ENCODE results near the gene PI4KB. TPM values are rescaled to one million over a fixed set of nuclear protein-coding genes. Genes with fewer than 3 reads are reported as not detected.

Gene PI4KB
- total and polyA plus RNA-seq, 2 of the 13 experiments (the other 11 are each of a cell fraction or from before 2014, with no cell fraction given), result 19.5 to 29.3 TPM

DNA sequence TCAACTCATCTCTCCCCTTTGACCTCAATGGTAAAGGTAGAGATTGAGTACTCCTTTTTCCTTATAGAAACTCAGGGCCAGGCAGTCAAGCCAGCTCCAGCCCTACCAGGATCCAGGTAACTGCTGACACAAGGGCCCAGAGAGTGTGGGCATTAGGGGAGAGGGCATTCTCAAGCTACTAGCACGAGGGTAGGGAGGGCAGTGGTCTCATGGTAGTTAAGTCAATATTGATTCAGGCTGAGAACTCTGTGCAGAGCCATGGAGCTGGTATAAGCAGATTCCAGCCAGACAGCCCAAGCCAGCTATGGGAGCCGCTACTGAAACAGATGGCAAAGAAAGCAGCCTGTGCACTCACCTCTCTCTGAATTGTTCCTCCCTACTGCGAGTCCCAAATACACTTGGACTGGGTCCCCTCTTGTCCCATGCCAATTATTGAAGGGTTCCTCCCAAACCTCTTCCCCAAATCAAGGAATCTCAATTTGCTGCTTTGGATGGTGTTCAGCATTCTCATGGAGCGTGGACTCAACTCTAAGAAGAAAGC lies 2.8 kb downstream of the PI4KB start:
- TF ChIP-seq ZNF335 (CRISPR knock-in tag; IDR thresholded peaks at IDR 0.05) (peak; percentile 89), FOXA3 (CRISPR knock-in tag; IDR thresholded peaks at IDR 0.05) (peak; percentile 58), ZNF746 (CRISPR knock-in tag; IDR thresholded peaks at IDR 0.05) (no peak), HOXA7 (CRISPR knock-in tag; IDR thresholded peaks at IDR 0.05) (no peak), ZFP37 (CRISPR knock-in tag; IDR thresholded peaks at IDR 0.05; ENCODE audit: borderline replicate concordance) (no peak), ATAD3A (CRISPR knock-in tag; IDR thresholded peaks at IDR 0.05) (no peak), FOXA1 (IDR thresholded peaks at IDR 0.05) (0 out of 2 replicates have a peak, but pooled peaks have one; percentile 45), FOXA1 (CRISPR knock-in tag; IDR thresholded peaks at IDR 0.05) (peak; percentile 57; the same call in 1 of the 2 replicates), ZNF879 (CRISPR knock-in tag; IDR thresholded peaks at IDR 0.05) (no peak)
- TF ChIP-seq, protein P1, sequence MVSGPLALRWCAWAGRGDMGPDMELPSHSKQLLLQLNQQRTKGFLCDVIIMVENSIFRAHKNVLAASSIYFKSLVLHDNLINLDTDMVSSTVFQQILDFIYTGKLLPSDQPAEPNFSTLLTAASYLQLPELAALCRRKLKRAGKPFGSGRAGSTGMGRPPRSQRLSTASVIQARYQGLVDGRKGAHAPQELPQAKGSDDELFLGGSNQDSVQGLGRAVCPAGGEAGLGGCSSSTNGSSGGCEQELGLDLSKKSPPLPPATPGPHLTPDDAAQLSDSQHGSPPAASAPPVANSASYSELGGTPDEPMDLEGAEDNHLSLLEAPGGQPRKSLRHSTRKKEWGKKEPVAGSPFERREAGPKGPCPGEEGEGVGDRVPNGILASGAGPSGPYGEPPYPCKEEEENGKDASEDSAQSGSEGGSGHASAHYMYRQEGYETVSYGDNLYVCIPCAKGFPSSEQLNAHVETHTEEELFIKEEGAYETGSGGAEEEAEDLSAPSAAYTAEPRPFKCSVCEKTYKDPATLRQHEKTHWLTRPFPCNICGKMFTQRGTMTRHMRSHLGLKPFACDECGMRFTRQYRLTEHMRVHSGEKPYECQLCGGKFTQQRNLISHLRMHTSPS (CRISPR knock-in tag; IDR thresholded peaks at IDR 0.05; ENCODE audit: low read depth), result peak; percentile 78; the same call in 1 of the 2 replicates
- TF ChIP-seq, protein P2, sequence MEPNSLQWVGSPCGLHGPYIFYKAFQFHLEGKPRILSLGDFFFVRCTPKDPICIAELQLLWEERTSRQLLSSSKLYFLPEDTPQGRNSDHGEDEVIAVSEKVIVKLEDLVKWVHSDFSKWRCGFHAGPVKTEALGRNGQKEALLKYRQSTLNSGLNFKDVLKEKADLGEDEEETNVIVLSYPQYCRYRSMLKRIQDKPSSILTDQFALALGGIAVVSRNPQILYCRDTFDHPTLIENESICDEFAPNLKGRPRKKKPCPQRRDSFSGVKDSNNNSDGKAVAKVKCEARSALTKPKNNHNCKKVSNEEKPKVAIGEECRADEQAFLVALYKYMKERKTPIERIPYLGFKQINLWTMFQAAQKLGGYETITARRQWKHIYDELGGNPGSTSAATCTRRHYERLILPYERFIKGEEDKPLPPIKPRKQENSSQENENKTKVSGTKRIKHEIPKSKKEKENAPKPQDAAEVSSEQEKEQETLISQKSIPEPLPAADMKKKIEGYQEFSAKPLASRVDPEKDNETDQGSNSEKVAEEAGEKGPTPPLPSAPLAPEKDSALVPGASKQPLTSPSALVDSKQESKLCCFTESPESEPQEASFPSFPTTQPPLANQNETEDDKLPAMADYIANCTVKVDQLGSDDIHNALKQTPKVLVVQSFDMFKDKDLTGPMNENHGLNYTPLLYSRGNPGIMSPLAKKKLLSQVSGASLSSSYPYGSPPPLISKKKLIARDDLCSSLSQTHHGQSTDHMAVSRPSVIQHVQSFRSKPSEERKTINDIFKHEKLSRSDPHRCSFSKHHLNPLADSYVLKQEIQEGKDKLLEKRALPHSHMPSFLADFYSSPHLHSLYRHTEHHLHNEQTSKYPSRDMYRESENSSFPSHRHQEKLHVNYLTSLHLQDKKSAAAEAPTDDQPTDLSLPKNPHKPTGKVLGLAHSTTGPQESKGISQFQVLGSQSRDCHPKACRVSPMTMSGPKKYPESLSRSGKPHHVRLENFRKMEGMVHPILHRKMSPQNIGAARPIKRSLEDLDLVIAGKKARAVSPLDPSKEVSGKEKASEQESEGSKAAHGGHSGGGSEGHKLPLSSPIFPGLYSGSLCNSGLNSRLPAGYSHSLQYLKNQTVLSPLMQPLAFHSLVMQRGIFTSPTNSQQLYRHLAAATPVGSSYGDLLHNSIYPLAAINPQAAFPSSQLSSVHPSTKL (CRISPR knock-in tag; IDR thresholded peaks at IDR 0.05), result 0 out of 2 replicates have a peak, but pooled peaks have one; percentile 12
- FAIRE-seq, result no peak
- 81% methylated on average over 4 of the region's 4 CpGs for WGBS (ENCODE audit: low lambda C conversion rate)
- peak; percentile 14 for DNase-seq (ENCODE audit: low spot score)
- CTCF ChIA-PET (ENCODE audit: low intra/inter-chr PET ratio, low total read pairs), result no interaction called here
- no peak overlapping the region for H3K27ac ChIP-seq (ENCODE audit: extremely low read length, insufficient read depth, low read length)
- in situ Hi-C loops (cut with HindIII; ENCODE audit: extremely low pct_ligation_motif_present, low pct_unique_long_range_greater_than_20kb), result no loop called here
- ATAC-seq, result no peak; the same call in 2 of the 3 replicates
- peaks cover 6% of the 10 kb centered on the region in 2 experiments for H3K36me3 ChIP-seq (replicated peaks in 1 of 2; ENCODE audit: control insufficient read depth in 1 of 2, insufficient read depth in 2 of 2, low read length in 2 of 2)
- H2AFZ ChIP-seq (ENCODE audit: low read length), result no peak overlapping the region
- POLR2A ChIA-PET, result interaction anchor here (0.7 to 1.2 kb wide), 2 partner anchors 13 to 43 kb away, joined by 3 read pairs; no protein-coding TSS in a partner anchor
- H3K9me3 ChIP-seq (ENCODE audit: low read length), result no peaks in the 10 kb centered on the region
- no peaks in the 10 kb centered on the region for H4K20me1 ChIP-seq (ENCODE audit: insufficient read depth, low read length)
- no peaks in the 10 kb centered on the region; a peak in 1 of 5 replicates for H3K27me3 ChIP-seq (ENCODE audit: control insufficient read depth in 1 of 2, insufficient read depth in 2 of 2, low read length in 2 of 2)
- intact Hi-C loops (cut with micrococcal nuclease; ENCODE audit: unreplicated experiment), result no loop called here
- BruUV-seq (replicated peaks), result no TSS peak
- peaks cover 18% of the 10 kb centered on the region for H3K79me2 ChIP-seq (ENCODE audit: insufficient read depth, low read length)
- no peak overlapping the region for H3K4me3 ChIP-seq (replicated peaks in 1 of 3; ENCODE audit: insufficient read depth in 1 of 3, low read depth in 2 of 3, low read length in 3 of 3)
- H3K4me2 ChIP-seq (ENCODE audit: low read depth, low read length), result no peak overlapping the region; the same call in 1 of the 2 replicates
- no peak overlapping the region; the same call in 1 of the 2 replicates for H3K9ac ChIP-seq (ENCODE audit: insufficient read depth, low read depth, low read length)
- peaks cover 33% of the 10 kb centered on the region for H3K4me1 ChIP-seq (ENCODE audit: insufficient read depth, low read length)

Measured in HepG2 (cell line).